H4 (cell line): Measurements from ENCODE around the gene C16orf86. TPM values are rescaled to one million over a fixed set of nuclear protein-coding genes. Genes with fewer than 3 reads are reported as not detected.
A peak's percentile ranks its signal among the peaks of the same experiment; 100 is the strongest.

Source experiments
- DNase-seq: peaks from one replicate; pipeline ENCODE4 v3.0.0-alpha.2; 2015; ENCODE audit warnings: low spot score
- total RNA-seq: library from RNA; depleted of rRNA; stranded (reverse); fragments of >200 nt; shearing (Covaris generic); gene quantifications from 2 replicates; pipeline ENCODE4 v1.2.3, GENCODE V29; 2014

Gene C16orf86
- total RNA-seq, 1 experiment from 2014 or later: not detected

GRCh38 chr16:67653789-67654402, 12.7 kb upstream of the C16orf86 start:
- DNase-seq: no peak

- DNase-seq: no peak
These were observed 12.2 kb upstream of the C16orf86 start for GRCh38 chr16:67654403-67654911.

DNA sequence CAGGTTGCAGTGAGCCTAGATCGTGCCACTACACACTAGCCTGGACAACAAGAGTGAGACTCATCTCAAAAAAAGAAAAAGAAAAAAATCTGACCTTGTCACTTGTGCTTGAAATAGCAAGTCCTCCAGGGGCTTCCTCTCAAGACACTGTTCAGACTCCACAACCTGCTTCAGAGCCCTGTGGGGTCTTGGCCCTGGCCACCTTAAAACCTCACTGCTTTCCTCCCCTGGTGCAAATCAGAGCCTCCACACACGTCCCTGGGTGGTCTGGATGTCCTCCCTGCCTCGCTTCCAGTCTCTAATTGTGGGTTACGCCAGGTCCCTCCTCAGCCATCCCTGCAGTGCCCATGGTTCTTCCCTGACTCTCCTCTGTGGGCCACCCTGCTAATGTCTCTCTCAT, 11.3 kb upstream of the C16orf86 start:
- DNase-seq: no peak

- no peak for DNase-seq
These were observed 10.1 kb upstream of the C16orf86 start for GRCh38 chr16:67656344-67657016.

DNA sequence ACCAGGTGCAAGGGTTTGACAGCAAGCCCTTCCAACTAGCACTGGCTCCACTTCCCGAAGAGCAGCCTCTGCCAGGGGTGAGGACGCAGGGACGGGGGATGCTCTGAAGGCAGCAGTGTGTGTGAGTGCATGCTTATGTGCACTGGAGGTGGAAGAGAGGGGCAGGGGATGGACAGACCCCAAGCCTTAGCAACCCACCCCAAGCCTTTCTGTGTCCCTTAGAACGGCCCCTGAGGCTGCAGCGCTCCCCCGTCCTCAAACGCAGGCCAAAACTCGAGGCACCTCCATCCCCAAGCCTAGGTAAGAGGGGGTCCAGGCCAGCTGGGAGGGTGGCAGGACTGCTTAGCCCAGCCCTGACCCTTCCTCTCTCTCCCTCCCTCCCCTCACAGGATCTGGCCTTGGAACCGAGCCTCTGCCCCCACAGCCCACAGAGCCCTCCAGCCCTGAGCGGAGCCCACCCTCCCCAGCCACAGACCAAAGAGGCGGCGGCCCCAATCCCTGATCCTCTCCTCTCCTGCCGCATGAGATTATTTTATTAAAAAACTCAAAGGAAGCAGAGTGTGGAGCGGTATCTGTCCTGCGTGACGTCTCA, 9.5 kb upstream of the C16orf86 start:
- DNase-seq: no peak

DNA sequence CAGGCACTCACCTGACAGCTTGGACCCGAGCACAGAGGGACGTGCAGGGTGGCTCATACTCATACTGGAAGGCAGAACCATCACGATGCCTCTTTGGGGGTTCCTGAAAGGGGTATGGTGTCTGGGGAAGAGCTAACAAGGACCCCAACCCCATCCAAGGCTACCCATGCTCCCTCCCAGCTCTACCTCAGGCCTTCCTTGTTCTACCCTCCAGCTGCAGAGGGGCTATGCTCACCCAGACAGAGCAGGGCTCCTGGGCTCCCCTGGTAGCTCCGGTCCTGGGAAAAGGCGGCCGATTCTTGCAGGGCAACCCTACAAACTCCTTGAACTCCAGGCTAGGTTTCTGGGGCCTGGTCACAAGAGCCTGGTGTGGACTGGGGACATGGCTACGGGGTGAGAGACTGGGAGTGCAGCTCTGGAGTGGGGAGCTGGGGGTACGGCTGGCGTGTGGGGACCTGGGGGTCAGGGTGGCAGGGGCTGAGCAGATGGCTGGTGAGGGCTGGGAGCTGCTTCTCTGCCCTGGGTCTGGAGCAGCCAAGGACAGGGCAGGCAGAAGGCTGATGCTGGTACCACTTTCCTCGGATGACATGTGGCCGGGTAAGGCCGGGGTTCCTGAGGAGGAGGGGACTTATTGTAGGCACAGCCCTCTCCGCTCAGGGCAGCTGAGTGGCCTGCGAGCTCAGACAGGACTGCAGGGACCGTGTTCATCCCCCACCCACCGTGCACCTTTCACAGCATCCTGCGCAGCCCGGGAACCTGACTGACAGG, 8.7 kb upstream of the C16orf86 start:
- no peak for DNase-seq

- no peak for DNase-seq
These were observed 7.6 kb upstream of the C16orf86 start for GRCh38 chr16:67658849-67659674.

DNA sequence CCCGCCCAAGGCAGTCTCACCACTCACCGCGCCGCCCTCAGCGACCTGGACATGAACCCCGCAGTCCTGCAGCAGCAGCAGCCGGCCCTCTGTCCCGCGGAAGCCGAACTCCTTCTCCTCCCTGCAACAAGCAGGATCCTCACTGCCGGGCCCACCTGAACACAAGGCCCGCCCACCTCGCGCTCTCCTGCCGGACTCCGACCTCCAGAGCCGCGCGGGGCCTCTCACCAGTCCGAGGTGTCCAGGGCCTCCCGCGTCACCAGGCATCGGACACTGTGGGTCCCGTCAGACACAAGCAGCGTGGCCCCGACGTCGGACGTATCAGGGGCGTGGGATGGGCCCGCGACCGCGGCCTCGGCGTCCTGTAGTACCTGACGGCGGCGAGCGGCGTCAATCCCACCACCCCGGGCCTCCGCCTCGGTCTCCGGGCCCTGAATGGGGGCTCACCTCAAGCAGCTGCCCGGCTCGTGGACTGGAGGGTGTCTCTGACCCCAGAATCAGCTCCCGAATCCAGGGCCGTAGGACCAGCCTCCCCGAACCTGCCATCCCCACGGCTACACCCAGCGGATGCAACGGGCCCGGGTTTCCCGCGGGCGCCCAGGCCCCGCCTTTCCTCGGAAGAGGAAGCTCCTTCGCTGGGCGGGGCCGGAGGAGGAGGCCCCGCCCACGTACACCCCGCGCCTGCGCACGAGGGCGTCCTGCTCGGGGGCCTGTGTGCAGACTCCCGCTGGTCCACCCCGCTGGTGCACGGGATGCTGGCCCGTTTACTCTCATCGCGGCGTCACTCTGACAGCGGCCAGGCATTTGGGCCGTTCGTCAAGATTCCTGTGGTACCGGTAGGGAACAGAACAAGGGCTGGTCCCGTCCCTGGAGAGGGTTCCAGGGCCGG, 6.7 kb upstream of the C16orf86 start, which contains the start of gene ACD:
TSS of gene ACD (minus strand) at position 586 of the 889 bp plus-strand sequence. CDS start at position 546, 40 bp downstream.
- peak; percentile 71 for DNase-seq

GRCh38 chr16:67660564-67661028, 6.0 kb upstream of the C16orf86 start, which contains the start of gene PARD6A:
TSS of gene PARD6A (plus strand) at chr16:67660960. CDS start at chr16:67661039, 79 bp downstream.
- DNase-seq: peak; percentile 96

- no peak for DNase-seq
These were observed 5.4 kb upstream of the C16orf86 start for GRCh38 chr16:67661101-67661761.

DNA sequence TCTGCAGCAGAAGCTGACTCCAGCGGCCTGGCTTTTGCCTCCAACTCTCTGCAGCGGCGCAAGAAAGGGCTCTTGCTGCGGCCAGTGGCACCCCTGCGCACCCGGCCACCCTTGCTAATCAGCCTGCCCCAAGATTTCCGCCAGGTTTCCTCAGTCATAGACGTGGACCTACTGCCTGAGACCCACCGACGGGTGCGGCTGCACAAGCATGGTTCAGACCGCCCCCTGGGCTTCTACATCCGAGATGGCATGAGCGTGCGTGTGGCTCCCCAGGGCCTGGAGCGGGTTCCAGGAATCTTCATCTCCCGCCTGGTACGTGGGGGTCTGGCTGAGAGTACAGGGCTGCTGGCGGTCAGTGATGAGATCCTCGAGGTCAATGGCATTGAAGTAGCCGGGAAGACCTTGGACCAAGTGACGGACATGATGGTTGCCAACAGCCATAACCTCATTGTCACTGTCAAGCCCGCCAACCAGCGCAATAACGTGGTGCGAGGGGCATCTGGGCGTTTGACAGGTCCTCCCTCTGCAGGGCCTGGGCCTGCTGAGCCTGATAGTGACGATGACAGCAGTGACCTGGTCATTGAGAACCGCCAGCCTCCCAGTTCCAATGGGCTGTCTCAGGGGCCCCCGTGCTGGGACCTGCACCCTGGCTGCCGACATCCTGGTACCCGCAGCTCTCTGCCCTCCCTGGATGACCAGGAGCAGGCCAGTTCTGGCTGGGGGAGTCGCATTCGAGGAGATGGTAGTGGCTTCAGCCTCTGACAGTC, 4.5 kb upstream of the C16orf86 start:
- no peak for DNase-seq

- DNase-seq: no peak
These were observed 4.0 kb upstream of the C16orf86 start for GRCh38 chr16:67662653-67663010.

- no peak for DNase-seq
These were observed 3.3 kb upstream of the C16orf86 start for GRCh38 chr16:67663151-67663876.

GRCh38 chr16:67663877-67664222, 2.8 kb upstream of the C16orf86 start:
- no peak for DNase-seq

DNA sequence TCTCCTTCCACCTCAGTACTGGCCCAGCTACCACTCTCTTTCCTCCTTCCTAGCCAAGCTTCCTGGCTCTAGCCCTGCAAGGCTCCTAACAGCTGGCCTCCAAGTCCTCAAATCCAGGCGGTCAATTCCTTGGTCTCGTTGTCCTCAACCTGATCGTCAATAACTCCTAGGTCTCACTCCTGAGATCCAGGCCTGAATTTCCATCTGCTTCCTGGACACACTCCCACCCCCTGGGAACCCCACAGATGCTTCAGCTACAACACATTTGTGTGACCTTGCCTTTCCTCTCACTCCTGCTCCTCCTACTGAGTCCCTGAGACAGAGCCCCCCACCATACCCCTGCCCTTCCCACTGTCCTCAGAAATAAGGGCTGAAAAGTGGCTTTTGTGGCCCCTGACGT, 2.4 kb upstream of the C16orf86 start:
- DNase-seq: no peak

DNA sequence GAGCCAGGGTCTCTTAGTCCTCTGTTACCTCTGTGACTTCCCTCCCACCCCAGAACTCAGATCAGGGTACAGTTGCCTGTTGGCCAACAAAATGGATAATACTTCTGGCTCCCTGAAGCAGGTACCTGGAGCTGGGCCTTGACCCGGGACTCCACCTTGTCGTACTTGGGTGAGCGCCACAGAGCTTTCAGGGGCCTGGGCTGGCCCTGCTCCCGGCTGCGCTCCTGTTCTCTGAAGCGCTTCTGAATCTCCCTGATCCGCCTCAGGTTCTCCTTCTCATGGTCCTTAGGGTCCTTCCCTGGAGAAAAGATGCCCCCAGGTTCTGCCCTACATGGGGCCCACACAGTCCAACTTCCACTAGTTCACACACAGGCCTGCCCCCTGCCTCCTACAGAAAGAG, 1.7 kb upstream of the C16orf86 start:
- DNase-seq: no peak

GRCh38 chr16:67665598-67665997, 1.0 kb upstream of the C16orf86 start:
- DNase-seq: no peak

DNA sequence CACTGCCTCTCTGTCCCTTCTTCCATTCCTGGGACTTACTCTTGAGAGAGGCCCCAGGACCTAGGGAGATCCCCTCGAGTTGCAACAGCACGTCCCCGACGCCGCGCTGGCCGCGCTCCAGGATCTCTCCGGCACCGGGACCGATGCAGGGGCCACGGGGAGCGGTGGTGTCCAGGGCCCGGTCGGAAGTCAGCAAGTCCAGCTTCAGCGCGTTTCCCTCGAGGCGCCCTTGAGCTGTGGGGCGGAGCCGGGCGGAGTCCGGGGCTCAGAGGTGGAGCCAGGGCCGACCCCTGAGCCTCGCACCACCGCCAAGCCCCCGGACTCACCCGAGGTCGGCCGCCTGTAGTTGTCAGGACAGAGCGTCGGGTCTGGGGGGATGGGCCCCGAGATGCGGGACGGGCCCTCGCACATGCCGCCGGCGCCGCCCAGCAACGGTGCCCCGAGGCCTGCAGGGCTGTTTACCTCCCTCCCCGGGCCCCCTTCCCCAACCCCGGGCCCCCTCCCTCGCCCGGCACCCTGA, 522 bp upstream of the C16orf86 start:
- DNase-seq: no peak
